HepG2 (cell line): ENCODE results near the gene BICDL2. TPM values are rescaled to one million over a fixed set of nuclear protein-coding genes. Genes with fewer than 3 reads are reported as not detected.

Experiments used
- ATAC-seq: fragments of 200-7000 bp; cut with Tn5 transposase; 3 replicates; pipeline ENCODE4 v1.9.1; 2020; ENCODE audit warnings: mild to moderate bottlenecking, moderate library complexity
- BruUV-seq: library from RNA; stranded (reverse); fragments of 400-500 nt; replicated peaks from 2 replicates; lab custom pipeline; 2021; lab: Mats Ljungman, UMichigan
- CTCF ChIA-PET: fragments of 300-600 bp; formaldehyde crosslinking; extraction: SDS; loops from one replicate; lab custom pipeline; 2021; ENCODE audit warnings: low total read pairs, inconsistent platforms, low intra/inter-chr PET ratio; lab: Yijun Ruan, JAX
- POLR2A ChIA-PET: fragments of 350-600 bp; sonication (Branson Sonifier 250); formaldehyde crosslinking; loops from one replicate; lab custom pipeline; 2020; ENCODE audit warnings: antibody characterized with exemption, inconsistent platforms; lab: Yijun Ruan, JAX
- DNase-seq: peaks from one replicate; pipeline ENCODE4 v3.0.0-alpha.2; 2015; ENCODE audit warnings: low spot score
- FAIRE-seq: peaks from 3 replicates; lab custom pipeline; 2011; peaks lifted over from hg19 to GRCh38; lab: Jason Lieb, UNC
- H2AFZ ChIP-seq: one replicate; pipeline ENCODE4 v1.6.1; 2011; ENCODE audit warnings: low read length, inconsistent platforms
- H3K27ac ChIP-seq: fragments of 300-600 bp; 3 replicates; pipeline ENCODE4 v1.8.0; 2011; ENCODE audit warnings: mixed run types, mild to moderate bottlenecking, mixed read lengths, low read length, inconsistent platforms; ENCODE audit not compliant: insufficient read depth; ENCODE audit errors: extremely low read length
- H3K27me3 ChIP-seq, 2 experiments: fragments of 200-600 bp in 1 of 2; 2 replicates in 1 of 2; 3 replicates in 1 of 2; pipeline versions ENCODE4 v1.6.0 to v1.8.0; 2011; ENCODE audit warnings: low read length in 2 of 2, mild to moderate bottlenecking in 2 of 2, moderate library complexity in 2 of 2, inconsistent platforms in 1 of 2; ENCODE audit not compliant: insufficient read depth in 2 of 2, control insufficient read depth in 1 of 2
- H3K36me3 ChIP-seq, 2 experiments: fragments of 200-600 bp in 1 of 2; replicated peaks in 1 of 2; 2 replicates in 1 of 2; 3 replicates in 1 of 2; pipeline versions ENCODE4 v1.5.1 to v1.8.0; 2011; ENCODE audit warnings: low read length in 2 of 2, inconsistent platforms in 1 of 2; ENCODE audit not compliant: insufficient read depth in 2 of 2, control insufficient read depth in 1 of 2
- H3K4me1 ChIP-seq: 2 replicates; pipeline ENCODE4 v1.5.1; 2012; ENCODE audit warnings: low read length, inconsistent platforms; ENCODE audit not compliant: insufficient read depth
- H3K4me2 ChIP-seq: 2 replicates; pipeline ENCODE4 v1.6.0; 2011; ENCODE audit warnings: low read depth, low read length, inconsistent platforms
- H3K4me3 ChIP-seq, 3 experiments: fragments of 200-600 bp in 1 of 3; sonication (generic), shearing (Covaris generic) in 1 of 3; replicated peaks in 1 of 3; 2 replicates each; pipeline ENCODE4 v1.5.1; 2011 to 2016; ENCODE audit warnings: low read length in 3 of 3, inconsistent platforms in 2 of 3, low read depth in 2 of 3, mild to moderate bottlenecking in 2 of 3, control low read depth in 1 of 3, mixed read lengths in 1 of 3; ENCODE audit not compliant: insufficient read depth in 1 of 3
- H3K79me2 ChIP-seq: one replicate; pipeline ENCODE4 v1.6.1; 2011; ENCODE audit warnings: low read length, inconsistent platforms; ENCODE audit not compliant: insufficient read depth
- H3K9ac ChIP-seq: 2 replicates; pipeline ENCODE4 v1.6.0; 2011; ENCODE audit warnings: mild to moderate bottlenecking, low read depth, low read length, inconsistent platforms; ENCODE audit not compliant: insufficient read depth
- H3K9me3 ChIP-seq: 2 replicates; pipeline ENCODE4 v1.5.1; 2012; ENCODE audit warnings: mild to moderate bottlenecking, low read length
- H4K20me1 ChIP-seq: 2 replicates; pipeline ENCODE4 v1.6.0; 2011; ENCODE audit warnings: inconsistent platforms, mild to moderate bottlenecking, low read length, moderate library complexity; ENCODE audit not compliant: insufficient read depth
- EZH2 ChIP-seq: conservative IDR thresholded peaks from 2 replicates; pipeline ENCODE4 v1.6.1; 2012; ENCODE audit warnings: mild to moderate bottlenecking, low read depth, low read length, moderate library complexity
- RFXAP ChIP-seq: sonication (generic); formaldehyde crosslinking; IDR thresholded peaks from 2 replicates; pipeline ENCODE4 v1.4.0; 2020; ENCODE audit warnings: missing genetic modification reagents, borderline replicate concordance
- ZNF224 ChIP-seq: sonication (generic); formaldehyde crosslinking; IDR thresholded peaks from 2 replicates; pipeline ENCODE4 v1.5.0; 2020; ENCODE audit warnings: mild to moderate bottlenecking, missing genetic modification reagents
- ZNF263 ChIP-seq: sonication (generic); formaldehyde crosslinking; IDR thresholded peaks from 2 replicates; pipeline ENCODE4 v1.4.0; 2020; ENCODE audit warnings: missing genetic modification reagents
- ZNF550 ChIP-seq: sonication (generic); formaldehyde crosslinking; IDR thresholded peaks from 2 replicates; pipeline ENCODE4 v1.4.0; 2020; ENCODE audit warnings: mild to moderate bottlenecking, missing genetic modification reagents, borderline replicate concordance
- ZNF777 ChIP-seq: sonication (generic); formaldehyde crosslinking; IDR thresholded peaks from 2 replicates; pipeline ENCODE4 v1.4.0; 2020; ENCODE audit warnings: missing genetic modification reagents
- WGBS: methylation state at CpG from one replicate; pipeline ENCODE4 v1.1.6; 2017; ENCODE audit warnings: low lambda C conversion rate; 5-methylcytosine and 5-hydroxymethylcytosine counted together
- in situ Hi-C: cut with HindIII; loops from 2 replicates; pipeline ENCODE4 v1.10.0; 2017; ENCODE audit warnings: low pct_unique_long_range_greater_than_20kb; ENCODE audit not compliant: extremely low pct_ligation_motif_present
- intact Hi-C: fragments of 100-400 bp; cut with micrococcal nuclease; formaldehyde crosslinking; loops from one replicate; pipeline ENCODE4 v1.10.0; 2022; ENCODE audit not compliant: unreplicated experiment
- polyA plus RNA-seq, 8 experiments: library from polyadenylated mRNA; depleted of rRNA in 3 of 8; stranded (reverse) in 7 of 8; unstranded in 1 of 8; fragments of >200 nt; fragmentation: Illumina TruSeq in 4 of 8; extraction: Trizol in 4 of 8; gene quantifications; 2 replicates each; pipeline versions ENCODE4 v1.2.1 to v1.2.3, GENCODE V29; 2011 to 2016; ENCODE audit warnings: low read depth in 4 of 8, missing spikeins in 1 of 8, mixed read lengths in 1 of 8; ENCODE audit not compliant: insufficient read depth in 1 of 8
- total RNA-seq, 5 experiments: library from RNA; depleted of rRNA; stranded (reverse); fragments of >200 nt; fragmentation: Illumina TruSeq; extraction: Trizol; gene quantifications; 2 replicates each; pipeline ENCODE4 v1.2.3, GENCODE V29; 2016; ENCODE audit warnings: low read depth in 1 of 5
- TF ChIP-seq, protein P1 (sequence below): sonication (generic); formaldehyde crosslinking; IDR thresholded peaks from 2 replicates; pipeline ENCODE4 v1.5.1; 2020; ENCODE audit warnings: mild to moderate bottlenecking, missing genetic modification reagents, moderate library complexity

BICDL2 gene
- total and polyA plus RNA-seq, 2 of the 13 experiments (the other 11 are each of a cell fraction or from before 2014, with no cell fraction given) = 0.12 TPM; not detected in 1

DNA sequence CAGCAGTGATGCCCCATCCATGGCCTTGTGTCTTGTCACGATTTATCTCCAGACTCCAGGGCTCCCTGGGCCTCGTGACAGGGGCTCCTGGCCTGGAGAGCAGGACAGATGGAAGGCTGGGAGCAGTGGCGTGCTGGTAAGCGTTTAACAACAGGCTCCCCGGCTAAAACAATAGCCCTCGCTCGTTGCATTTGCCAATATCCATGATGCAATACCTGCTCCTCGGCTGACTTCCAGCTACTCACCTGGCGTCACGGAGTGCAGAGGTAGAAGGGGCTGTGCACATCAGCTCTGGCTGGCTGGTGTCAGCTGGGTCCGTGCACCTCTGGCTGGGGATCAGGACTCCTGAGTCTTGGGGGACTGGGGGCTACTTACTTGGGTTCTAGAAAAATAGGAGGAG lies 1.5 kb upstream of the BICDL2 start (continued):
- TF ChIP-seq, protein P1, sequence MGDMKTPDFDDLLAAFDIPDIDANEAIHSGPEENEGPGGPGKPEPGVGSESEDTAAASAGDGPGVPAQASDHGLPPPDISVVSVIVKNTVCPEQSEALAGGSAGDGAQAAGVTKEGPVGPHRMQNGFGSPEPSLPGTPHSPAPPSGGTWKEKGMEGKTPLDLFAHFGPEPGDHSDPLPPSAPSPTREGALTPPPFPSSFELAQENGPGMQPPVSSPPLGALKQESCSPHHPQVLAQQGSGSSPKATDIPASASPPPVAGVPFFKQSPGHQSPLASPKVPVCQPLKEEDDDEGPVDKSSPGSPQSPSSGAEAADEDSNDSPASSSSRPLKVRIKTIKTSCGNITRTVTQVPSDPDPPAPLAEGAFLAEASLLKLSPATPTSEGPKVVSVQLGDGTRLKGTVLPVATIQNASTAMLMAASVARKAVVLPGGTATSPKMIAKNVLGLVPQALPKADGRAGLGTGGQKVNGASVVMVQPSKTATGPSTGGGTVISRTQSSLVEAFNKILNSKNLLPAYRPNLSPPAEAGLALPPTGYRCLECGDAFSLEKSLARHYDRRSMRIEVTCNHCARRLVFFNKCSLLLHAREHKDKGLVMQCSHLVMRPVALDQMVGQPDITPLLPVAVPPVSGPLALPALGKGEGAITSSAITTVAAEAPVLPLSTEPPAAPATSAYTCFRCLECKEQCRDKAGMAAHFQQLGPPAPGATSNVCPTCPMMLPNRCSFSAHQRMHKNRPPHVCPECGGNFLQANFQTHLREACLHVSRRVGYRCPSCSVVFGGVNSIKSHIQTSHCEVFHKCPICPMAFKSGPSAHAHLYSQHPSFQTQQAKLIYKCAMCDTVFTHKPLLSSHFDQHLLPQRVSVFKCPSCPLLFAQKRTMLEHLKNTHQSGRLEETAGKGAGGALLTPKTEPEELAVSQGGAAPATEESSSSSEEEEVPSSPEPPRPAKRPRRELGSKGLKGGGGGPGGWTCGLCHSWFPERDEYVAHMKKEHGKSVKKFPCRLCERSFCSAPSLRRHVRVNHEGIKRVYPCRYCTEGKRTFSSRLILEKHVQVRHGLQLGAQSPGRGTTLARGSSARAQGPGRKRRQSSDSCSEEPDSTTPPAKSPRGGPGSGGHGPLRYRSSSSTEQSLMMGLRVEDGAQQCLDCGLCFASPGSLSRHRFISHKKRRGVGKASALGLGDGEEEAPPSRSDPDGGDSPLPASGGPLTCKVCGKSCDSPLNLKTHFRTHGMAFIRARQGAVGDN (CRISPR knock-in tag) = peak; percentile 21; the same call in 1 of the 2 replicates
- no peak for TF ChIP-seq RFXAP
- TF ChIP-seq ZNF224 = no peak

DNA sequence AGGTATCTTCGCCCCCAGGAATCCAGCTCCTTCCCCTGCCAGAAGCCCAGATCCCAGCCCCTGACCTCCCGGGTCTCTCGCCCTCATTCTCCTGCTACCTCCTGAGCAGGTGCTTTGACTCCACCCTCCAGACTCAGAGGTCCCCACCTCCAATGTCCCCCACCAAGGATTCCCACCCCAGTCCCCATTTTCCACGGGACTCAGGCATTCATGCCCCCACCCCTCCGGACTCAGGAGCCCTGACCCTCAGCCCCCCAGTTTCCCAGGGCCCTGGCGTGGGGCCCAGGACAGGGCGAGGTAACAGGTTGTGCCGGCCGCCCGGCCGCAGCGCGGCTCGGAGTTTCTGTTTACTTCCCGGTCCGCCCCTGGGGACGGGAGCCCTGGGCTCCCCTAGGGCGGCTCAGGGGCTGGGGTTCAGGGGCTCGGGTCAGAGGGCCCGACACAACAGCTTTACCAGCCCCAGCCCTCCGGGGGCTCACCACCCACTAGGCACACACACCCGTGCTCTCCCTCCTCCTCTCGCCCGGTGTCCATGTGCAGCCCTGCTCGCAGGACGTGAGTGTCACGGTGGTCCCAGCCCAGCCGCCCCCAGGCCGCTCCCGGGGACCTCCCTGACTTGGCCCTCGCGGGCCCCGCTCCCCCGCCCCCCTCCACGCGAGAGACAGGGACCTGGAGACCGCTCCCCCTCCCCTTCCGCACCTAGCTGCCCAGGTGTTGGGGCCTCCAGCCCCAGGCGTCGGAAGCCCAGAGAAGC lies 595 bp downstream of the BICDL2 start:
- DNase-seq = no peak
- peak overlapping the region in 1 of 3 experiments; percentile 58; a peak in 1 of 6 replicates for H3K4me3 ChIP-seq
- no peak overlapping the region for H2AFZ ChIP-seq
- POLR2A ChIA-PET = no interaction called here
- H3K79me2 ChIP-seq = no peaks in the 10 kb centered on the region
- no peaks in the 10 kb centered on the region for H3K36me3 ChIP-seq
- FAIRE-seq = no peak
- no peak for TF ChIP-seq ZNF550
- peak; percentile 56 for TF ChIP-seq ZNF263 (CRISPR knock-in tag)
- TF ChIP-seq EZH2 = 0 out of 2 replicates have a peak, but pooled peaks have one; percentile 60
- peak; percentile 32; the same call in 1 of the 2 replicates for TF ChIP-seq ZNF777 (CRISPR knock-in tag)
- H3K27me3 ChIP-seq = peaks cover 16 to 81% of the 10 kb centered on the region in 2 experiments
- H3K9ac ChIP-seq = 0 out of 2 replicates have a peak overlapping the region, but pooled peaks have one; percentile 34
- H3K4me2 ChIP-seq = peak overlapping the region; percentile 39
- H3K9me3 ChIP-seq = no peaks in the 10 kb centered on the region
- no TSS peak for BruUV-seq
- ATAC-seq = peak; percentile 26; the same call in 2 of the 3 replicates
- in situ Hi-C loops = no loop called here
- WGBS = 2% methylated on average over 14 of the region's 40 CpGs
- intact Hi-C loops = no loop called here
- H4K20me1 ChIP-seq = no peaks in the 10 kb centered on the region
- no peak overlapping the region for H3K27ac ChIP-seq
- CTCF ChIA-PET = no interaction called here
- H3K4me1 ChIP-seq = peaks cover 21% of the 10 kb centered on the region
